Measurements from ENCODE around the gene SLC12A5. TPM values are rescaled to one million over a fixed set of nuclear protein-coding genes. Genes with fewer than 3 reads are reported as not detected.

The SLC12A5 gene
- total RNA-seq, 4 donors from 2014 or later, result 0.19 TPM; not detected in 3

DNA sequence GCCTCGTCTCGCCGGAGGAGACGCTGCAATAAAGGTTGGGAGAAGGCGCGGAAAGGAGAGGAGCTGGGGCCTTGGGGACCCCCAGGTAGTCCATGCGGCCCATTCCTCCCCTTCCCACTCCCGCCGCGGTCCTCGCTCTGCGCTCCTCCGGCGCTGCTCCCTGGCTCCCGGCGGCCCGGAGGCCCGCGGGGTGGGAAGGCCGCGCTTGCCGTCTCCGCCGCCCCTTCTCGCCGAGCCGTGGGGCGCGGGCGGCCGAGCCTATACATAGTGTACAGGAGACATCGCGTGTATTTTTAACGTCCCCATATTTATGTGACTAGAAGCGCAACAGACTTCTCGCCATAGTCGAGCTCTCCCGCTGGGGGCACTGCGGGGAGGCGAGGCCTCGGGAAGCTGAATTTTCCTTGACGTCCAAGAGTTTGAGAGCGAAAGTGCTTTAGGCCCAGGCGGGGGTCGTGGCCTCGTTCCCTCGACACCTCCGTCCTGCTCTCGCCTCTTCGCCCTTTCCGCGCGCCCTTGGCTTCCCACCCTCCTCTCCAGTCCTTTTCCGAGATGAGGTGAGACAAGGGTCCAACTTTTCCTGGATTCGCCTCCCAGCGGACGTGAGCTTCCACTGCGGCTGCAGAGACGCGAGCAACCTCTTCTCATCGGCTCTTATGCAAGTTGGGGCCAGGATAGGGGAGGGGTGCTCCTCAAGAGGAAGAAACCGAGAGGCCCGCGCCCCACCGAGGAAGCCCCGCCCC, 29.0 kb downstream of the SLC12A5 start:
- no peak for ATAC-seq (ENCODE audit: low FRiP score)
- TF ChIP-seq, protein P1, sequence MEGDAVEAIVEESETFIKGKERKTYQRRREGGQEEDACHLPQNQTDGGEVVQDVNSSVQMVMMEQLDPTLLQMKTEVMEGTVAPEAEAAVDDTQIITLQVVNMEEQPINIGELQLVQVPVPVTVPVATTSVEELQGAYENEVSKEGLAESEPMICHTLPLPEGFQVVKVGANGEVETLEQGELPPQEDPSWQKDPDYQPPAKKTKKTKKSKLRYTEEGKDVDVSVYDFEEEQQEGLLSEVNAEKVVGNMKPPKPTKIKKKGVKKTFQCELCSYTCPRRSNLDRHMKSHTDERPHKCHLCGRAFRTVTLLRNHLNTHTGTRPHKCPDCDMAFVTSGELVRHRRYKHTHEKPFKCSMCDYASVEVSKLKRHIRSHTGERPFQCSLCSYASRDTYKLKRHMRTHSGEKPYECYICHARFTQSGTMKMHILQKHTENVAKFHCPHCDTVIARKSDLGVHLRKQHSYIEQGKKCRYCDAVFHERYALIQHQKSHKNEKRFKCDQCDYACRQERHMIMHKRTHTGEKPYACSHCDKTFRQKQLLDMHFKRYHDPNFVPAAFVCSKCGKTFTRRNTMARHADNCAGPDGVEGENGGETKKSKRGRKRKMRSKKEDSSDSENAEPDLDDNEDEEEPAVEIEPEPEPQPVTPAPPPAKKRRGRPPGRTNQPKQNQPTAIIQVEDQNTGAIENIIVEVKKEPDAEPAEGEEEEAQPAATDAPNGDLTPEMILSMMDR (IDR thresholded peaks at IDR 0.05), result no peak
- no peak for DNase-seq (ENCODE audit: low spot score)

DNA sequence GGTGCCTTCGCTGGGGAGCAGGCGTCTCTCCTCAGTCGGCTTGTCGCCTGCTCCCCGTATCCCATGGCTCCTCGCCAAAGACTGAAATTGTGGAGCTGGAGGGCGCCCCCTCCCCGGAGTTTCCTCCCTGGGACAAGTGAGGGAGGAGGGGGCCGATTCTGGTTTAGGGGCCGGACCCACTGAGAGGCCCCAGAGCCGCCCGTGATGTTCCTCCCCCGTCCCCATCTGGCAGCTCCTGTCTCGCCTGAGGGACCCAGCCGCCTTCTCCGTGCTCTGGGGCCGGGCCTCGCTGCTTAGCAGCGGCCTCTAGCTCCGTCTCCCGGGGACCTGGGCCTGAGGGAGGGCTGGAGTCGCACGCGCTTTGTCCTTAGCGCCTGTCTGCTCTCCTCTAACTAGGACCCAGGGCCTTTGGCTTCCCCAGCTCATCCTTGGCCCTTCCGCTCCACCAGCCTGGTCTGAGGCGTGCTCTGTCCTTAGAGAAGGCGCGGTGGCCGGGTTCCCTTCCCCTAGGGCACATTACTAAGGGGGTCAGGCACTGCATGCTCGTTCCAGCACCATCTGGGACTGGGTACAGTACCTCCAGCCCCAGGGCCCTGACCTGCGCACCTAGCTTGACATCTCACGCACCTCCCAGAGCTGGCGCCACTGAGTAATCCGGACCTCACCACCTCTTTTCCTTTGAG, 29.7 kb downstream of the SLC12A5 start:
- ATAC-seq (ENCODE audit: low FRiP score), result no peak
- DNase-seq (ENCODE audit: low spot score), result no peak
- TF ChIP-seq, protein P1 (IDR thresholded peaks at IDR 0.05), result no peak

DNA sequence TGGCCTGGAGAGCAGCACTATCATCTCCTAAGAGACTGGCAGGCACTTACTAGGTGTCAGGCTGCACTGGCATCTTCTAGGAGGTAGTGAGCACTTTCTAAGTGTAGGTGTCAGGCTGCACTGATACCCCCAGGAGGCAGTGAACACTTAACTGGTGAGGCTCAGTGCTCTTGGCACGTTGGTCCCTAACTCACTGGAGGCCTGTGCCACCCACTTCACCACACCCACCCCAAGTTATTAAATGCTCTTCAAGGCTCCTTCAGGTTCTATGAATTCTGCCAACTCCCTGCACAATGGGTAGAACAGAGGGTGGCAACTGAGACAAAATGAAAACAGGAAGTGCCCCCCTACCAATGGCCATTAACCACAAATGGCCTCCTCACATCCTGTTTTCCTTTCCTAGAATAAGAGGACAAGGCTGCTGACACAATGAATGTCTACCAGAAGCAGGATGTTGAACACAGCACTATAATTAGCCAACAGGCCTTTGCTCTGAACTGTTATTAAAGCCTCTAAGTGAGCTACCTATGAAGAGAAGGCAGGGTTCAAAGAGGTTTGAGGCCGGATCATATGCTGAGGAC, 31.4 kb downstream of the SLC12A5 start:
- DNase-seq (ENCODE audit: low spot score), result no peak
- ATAC-seq (ENCODE audit: low FRiP score), result no peak
- TF ChIP-seq, protein P1 (IDR thresholded peaks at IDR 0.05), result no peak

DNA sequence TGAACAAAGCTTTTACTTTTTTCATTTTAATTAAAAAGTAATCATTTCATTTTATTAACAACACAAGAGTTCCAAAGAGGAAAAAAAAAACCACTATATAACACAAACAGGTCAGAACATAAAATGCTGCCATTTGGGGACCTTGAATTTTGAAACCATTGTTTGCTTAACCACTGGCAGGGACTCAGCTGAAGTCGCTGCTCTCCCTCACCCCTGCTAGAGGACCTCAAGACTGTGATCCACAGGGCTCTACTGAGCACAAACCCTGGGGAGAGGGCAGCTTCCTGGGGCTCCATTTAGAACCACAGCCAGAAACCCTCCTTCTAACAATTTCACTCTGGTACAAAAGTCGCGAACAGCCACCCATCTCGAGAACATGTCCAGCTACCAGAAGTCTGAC, 32.0 kb downstream of the SLC12A5 start:
- DNase-seq (ENCODE audit: low spot score) (no peak), ATAC-seq (ENCODE audit: low FRiP score) (no peak)
- TF ChIP-seq, protein P1 (IDR thresholded peaks at IDR 0.05), result no peak

DNA sequence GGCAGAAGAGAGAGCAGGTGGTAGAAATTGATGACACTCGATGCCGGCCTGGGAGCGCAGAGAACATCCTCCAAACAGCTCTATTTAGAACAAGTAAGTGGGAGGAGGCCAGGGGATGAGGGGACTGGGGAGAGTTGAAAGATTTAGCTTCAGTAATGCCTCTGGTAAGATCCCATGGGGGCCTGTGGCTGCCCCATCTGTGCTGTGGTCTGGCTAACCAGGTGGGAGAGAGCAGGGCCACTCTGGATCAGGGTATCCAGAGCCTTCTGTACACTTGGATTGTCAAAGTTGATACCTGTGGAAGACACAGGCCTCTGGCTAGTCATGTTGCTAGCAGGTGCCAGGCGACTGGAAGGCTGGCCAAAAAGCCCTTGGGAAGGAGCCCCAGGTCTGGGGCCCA, 33.1 kb downstream of the SLC12A5 start:
- DNase-seq (ENCODE audit: low spot score), result no peak
- no peak for ATAC-seq (ENCODE audit: low FRiP score)
- TF ChIP-seq, protein P1 (IDR thresholded peaks at IDR 0.05), result no peak

DNA sequence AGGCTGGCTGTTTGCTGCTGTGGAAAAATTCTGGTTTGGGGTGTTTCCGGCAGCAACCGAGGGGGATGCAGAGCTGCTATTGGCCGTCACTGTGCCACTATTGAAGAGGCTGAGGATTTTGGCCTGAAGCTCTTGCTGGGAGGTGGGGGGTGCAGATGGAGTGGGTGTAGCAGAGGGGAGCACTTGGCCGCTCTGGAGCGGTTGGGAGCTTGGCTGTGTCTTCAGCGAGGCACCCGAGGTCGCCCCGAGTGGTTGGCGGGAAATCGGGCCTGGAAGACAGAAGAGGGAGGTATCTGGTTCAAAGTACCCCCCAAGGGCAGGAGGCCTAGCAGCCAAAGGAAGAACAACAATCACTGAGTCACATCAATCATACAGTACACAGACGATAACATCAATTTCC, 33.6 kb downstream of the SLC12A5 start:
- TF ChIP-seq, protein P1 (IDR thresholded peaks at IDR 0.05), result no peak
- ATAC-seq (ENCODE audit: low FRiP score) (no peak), DNase-seq (ENCODE audit: low spot score) (no peak)
